Skeletal muscle tissue (tissue), 4 donors: ENCODE results near the gene PALS1. TPM values are rescaled to one million over a fixed set of nuclear protein-coding genes. Genes with fewer than 3 reads are reported as not detected.

Source experiments
- H3K27ac ChIP-seq: one replicate; pipeline ENCODE4 v1.7.0; 2013; ENCODE audit warnings: mild to moderate bottlenecking, low read depth, low read length, inconsistent platforms
- H3K27me3 ChIP-seq, 3 donors: one replicate each; pipeline ENCODE4 v1.7.0; 2013; ENCODE audit warnings: low read length in 3 of 3; ENCODE audit not compliant: control insufficient read depth in 3 of 3, insufficient read depth in 3 of 3
- H3K36me3 ChIP-seq, 3 donors: one replicate each; pipeline ENCODE4 v1.7.0; 2013; ENCODE audit warnings: low read length in 3 of 3; ENCODE audit not compliant: control insufficient read depth in 3 of 3, insufficient read depth in 3 of 3
- H3K4me1 ChIP-seq, 3 donors: one replicate each; pipeline ENCODE4 v1.7.0; 2013; ENCODE audit warnings: low read length in 3 of 3, mild to moderate bottlenecking in 3 of 3; ENCODE audit not compliant: control insufficient read depth in 3 of 3, insufficient read depth in 3 of 3
- H3K4me3 ChIP-seq, 3 donors: one replicate each; pipeline ENCODE4 v1.7.0; 2013; ENCODE audit warnings: low read length in 3 of 3
- H3K9ac ChIP-seq, 3 donors: one replicate each; pipeline ENCODE4 v1.7.0; 2013; ENCODE audit warnings: low read length in 3 of 3, mild to moderate bottlenecking in 3 of 3, moderate library complexity in 2 of 3, low read depth in 1 of 3
- H3K9me3 ChIP-seq, 3 donors: one replicate each; pipeline ENCODE4 v1.7.0; 2013; ENCODE audit warnings: low read length in 3 of 3; ENCODE audit not compliant: control insufficient read depth in 3 of 3
- total RNA-seq: library from RNA; depleted of rRNA; stranded (reverse); fragments of >200 nt; gene quantifications from one replicate; pipeline ENCODE4 v1.2.3, GENCODE V29; 2014
- donor health status: Osteomylitis.

The PALS1 gene
- total RNA-seq, 1 donor from 2014 or later = 15.7 TPM

DNA sequence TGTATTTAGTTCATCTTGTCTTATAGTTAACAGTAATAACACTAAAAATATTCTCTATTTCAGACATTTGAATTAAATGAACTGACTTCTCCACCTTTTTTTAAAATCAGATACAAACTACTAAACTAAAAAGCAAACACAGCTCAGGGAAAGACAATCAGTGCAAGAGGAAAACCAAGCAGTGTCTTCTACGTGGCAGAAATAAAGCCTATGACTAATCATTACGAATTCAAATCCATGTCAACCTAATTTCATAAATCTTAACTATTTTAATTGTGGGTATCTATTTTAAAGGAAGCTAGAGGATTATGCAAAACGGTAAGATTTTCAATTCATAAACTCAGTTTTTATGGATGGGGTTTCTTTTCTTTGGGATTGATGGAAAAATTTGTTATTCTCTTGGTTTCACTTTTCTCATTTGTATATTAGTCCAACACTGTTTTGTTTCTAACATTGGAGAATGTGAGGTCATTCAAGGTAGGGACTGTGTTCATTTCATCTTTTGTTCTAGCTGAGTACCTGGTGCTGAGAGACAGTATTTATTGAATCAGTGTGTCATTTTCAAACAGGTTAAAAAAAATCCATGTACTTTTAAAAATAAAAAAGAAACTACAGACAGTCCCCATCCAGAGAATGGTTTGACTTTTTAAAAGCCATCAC lies 12.8 kb upstream of the PALS1 start:
- H3K27me3 ChIP-seq = no peaks in the 10 kb centered on the region
- no peak overlapping the region for H3K27ac ChIP-seq
- no peaks in the 10 kb centered on the region for H3K4me1 ChIP-seq
- no peak overlapping the region for H3K4me3 ChIP-seq
- H3K9me3 ChIP-seq = no peaks in the 10 kb centered on the region
- no peaks in the 10 kb centered on the region for H3K36me3 ChIP-seq
- H3K9ac ChIP-seq = no peak overlapping the region

DNA sequence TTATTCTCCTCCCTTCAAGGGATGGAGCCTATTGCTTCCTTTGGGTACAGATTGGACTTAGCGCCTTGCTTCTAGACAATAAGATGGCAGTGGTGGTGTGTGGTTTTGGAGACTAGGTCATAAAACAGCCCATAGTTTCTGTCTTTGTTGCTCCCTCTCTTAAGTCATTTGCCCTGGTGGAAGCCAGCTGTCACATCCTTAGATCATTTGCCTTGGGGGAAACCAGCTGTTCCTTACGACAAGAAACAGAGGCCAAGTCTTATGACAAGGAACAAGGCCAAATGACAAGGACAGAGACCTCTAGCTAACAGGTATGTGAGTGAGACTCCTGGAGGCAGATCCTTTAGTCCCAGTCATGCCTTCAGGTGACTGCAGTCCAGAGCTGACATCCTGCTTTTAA lies 9.2 kb upstream of the PALS1 start:
- Histone ChIP-seq H3K9ac (no peak overlapping the region), H3K36me3 (no peaks in the 10 kb centered on the region), H3K4me3 (no peak overlapping the region), H3K27ac (no peak overlapping the region), H3K9me3 (no peaks in the 10 kb centered on the region), H3K27me3 (no peaks in the 10 kb centered on the region), H3K4me1 (no peaks in the 10 kb centered on the region)

DNA sequence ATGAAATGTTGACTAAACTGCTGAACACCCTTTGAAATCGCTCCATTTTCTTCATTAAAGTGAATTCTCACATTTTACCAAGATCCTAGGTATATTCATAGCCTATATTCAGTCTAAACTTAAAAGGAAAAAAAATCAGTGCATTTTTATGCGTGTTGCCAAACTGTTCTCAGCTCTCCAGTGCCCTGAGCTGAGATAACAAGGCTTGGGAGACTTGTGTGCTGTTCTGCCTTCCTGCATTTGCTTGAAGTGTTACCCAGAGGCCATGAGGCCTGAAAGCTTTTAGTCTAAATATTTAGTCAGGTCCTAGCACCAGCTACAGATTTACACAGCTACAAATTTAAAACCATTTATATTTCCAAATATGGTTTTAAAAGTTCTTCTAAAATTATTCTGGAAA lies 8.6 kb upstream of the PALS1 start:
- H3K4me1 ChIP-seq = no peaks in the 10 kb centered on the region

DNA sequence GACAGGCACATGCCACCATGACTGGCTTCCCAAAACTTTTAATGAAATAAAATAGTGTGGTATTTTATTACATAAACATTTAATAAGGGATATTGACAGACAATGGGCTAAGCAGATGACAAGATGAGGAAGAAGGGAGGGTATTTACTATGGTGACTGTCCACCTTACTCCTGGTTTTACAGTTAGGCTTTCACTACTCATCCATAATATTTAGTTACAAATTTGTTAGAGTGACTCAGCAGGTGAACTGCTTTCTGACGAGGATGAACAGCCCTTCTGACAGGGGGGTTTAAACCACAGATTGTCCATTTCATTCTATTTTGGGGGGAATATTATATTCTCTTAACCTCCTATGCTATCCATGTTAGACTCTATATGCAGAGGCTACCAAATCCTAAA lies 3.6 kb upstream of the PALS1 start:
- H3K9me3 ChIP-seq = no peaks in the 10 kb centered on the region
- peaks cover 8 to 11% (median 9%) of the 10 kb centered on the region in 3 donors for H3K4me1 ChIP-seq
- no peak overlapping the region for H3K27ac ChIP-seq
- H3K36me3 ChIP-seq = no peaks in the 10 kb centered on the region
- H3K4me3 ChIP-seq = no peak overlapping the region
- H3K9ac ChIP-seq = no peak overlapping the region
- no peaks in the 10 kb centered on the region for H3K27me3 ChIP-seq

More for the DNA sequence above, 8.6 kb upstream of the PALS1 start:
- Histone ChIP-seq H3K9me3 (no peaks in the 10 kb centered on the region), H3K4me3 (no peak overlapping the region), H3K27ac (no peak overlapping the region), H3K27me3 (no peaks in the 10 kb centered on the region), H3K9ac (no peak overlapping the region), H3K36me3 (no peaks in the 10 kb centered on the region)

DNA sequence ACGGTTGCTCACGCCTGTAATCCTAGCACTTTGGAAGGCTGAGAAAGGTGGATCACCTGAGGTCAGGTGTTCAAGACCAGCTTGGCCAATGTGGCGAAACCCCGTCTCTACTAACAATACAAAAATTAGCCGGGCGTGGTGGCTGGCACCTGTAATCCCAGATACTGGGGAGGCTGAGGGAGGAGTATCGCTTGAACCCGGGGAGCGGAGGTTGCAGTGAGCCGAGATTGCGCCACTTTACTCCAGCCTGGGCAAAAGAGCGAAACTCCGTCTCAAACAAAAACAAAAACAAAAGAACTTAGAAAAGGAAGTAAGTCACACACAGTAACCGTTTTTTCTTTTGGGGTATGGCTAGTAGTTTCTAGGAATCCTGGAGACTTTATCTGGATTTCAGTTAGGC lies 1.7 kb upstream of the PALS1 start:
- peak overlapping the region in 1 of 3 donors; percentile 89 for H3K9ac ChIP-seq
- peak overlapping the region in 1 of 3 donors; percentile 83 for H3K4me3 ChIP-seq
- no peaks in the 10 kb centered on the region for H3K36me3 ChIP-seq
- H3K9me3 ChIP-seq = no peaks in the 10 kb centered on the region
- H3K4me1 ChIP-seq = peaks cover 8 to 11% (median 11%) of the 10 kb centered on the region in 3 donors
- H3K27me3 ChIP-seq = no peaks in the 10 kb centered on the region
- H3K27ac ChIP-seq = no peak overlapping the region

DNA sequence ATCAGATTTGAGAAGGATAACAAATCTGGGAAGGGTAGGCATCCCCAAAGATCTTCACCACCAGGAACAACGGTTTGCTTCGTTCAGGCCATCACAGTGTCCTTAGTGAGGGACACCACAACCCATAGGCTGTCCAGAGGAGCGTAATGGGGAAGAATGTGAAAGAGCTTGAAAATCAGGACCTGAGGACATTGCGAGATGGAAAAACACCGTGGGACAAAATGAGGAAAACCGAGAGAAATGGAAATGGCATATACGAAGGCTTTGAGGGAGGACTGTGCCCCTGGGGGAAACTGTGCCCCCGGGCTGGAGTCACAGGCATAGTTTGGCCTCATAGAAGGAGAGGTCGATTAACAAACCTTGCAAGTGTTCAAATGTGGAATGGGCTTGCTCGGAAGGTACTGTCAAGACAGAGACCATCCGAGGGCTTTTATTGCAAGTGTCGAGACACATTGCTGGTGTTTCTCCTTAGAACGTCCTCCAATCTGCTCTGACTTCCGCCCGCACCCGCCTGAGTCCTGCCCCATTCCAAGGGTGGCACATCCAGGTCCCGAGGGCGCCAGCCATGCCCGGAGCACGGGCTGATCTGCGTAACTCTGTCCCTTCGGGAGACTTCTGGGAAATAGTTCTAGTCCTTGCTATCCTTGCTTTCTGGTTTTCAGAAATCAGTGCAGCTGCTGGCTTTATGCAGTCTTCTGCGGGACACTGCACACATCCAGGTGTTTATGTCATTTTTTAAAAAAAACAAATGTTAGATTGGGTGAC lies 885 bp upstream of the PALS1 start:
- peaks cover 8 to 11% (median 11%) of the 10 kb centered on the region in 3 donors for H3K4me1 ChIP-seq
- no peaks in the 10 kb centered on the region for H3K9me3 ChIP-seq
- no peaks in the 10 kb centered on the region for H3K27me3 ChIP-seq
- peak overlapping the region; percentile 84 to 93 (median 89) for H3K9ac ChIP-seq
- H3K36me3 ChIP-seq = no peaks in the 10 kb centered on the region
- peak overlapping the region; percentile 86 for H3K27ac ChIP-seq
- peak overlapping the region; percentile 82 to 86 (median 83) for H3K4me3 ChIP-seq

DNA sequence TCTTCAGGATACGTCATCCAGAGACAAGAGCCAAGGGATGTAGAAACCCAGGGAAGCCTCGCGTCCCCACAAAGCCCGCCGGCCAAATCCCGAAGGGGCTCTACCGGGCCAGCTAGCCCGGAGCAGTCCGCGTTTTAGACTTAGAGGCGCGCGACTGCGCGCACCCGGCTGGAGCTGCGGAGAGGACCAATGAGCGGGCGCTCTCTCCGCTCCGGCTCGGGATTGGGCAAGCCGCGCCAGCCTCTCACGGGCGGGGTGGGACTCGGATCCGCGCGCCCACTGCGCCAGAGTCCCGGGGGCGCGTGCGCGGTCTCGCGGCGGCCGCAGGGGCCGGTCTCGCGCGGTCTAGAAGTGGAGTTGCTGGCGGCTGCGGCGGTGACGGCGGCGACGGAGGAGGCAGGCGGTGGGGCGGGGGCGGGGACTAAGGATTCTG lies 241 bp upstream of the PALS1 start:
- Histone ChIP-seq H3K9me3 (no peaks in the 10 kb centered on the region), H3K27me3 (no peaks in the 10 kb centered on the region), H3K27ac (peak overlapping the region; percentile 97), H3K4me1 (peaks cover 8 to 11% (median 11%) of the 10 kb centered on the region in 3 donors), H3K9ac (peak overlapping the region; percentile 84 to 98 (median 93)), H3K36me3 (no peaks in the 10 kb centered on the region), H3K4me3 (peak overlapping the region; percentile 91 to 97 (median 92))

DNA sequence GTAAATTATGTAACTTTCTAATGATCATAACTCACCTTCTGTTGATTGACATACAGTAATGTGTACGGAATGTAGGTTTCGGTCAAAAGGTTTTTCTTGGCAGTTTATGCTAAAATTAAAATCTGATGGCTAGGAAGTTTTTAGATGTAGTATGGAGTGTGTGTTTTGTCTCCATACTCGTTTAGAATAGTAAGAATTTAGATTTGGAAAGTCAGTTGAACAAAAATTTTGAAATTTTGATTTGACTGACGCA lies 859 bp downstream of the PALS1 start:
- H3K9ac ChIP-seq = peak overlapping the region; percentile 93 to 99 (median 98)
- peaks cover 8 to 11% (median 11%) of the 10 kb centered on the region in 3 donors for H3K4me1 ChIP-seq
- no peaks in the 10 kb centered on the region for H3K27me3 ChIP-seq
- peak overlapping the region; percentile 91 to 97 (median 92) for H3K4me3 ChIP-seq
- peak overlapping the region; percentile 97 for H3K27ac ChIP-seq
- no peaks in the 10 kb centered on the region for H3K9me3 ChIP-seq
- no peaks in the 10 kb centered on the region for H3K36me3 ChIP-seq

DNA sequence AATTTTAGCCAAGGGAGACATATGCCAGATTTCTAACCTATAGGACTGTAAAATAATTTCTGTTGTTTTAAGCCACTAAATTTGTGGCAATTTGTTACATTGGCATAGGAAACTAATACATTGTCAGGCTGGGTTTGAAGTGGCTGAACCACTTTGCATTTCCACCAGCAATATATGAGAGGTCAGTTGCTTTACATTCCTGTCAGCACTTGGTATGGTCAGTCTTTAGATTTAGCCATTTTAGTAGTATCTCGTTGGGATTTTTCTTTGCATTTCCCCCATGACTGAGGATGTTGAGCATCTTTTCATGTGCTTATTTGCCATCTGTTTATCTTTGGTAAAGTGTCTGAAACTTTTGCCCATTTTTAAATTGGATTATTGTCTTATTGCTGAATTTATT lies 3.9 kb downstream of the PALS1 start:
- no peak overlapping the region for H3K9ac ChIP-seq
- peaks cover 7 to 12% (median 8%) of the 10 kb centered on the region in 3 donors for H3K4me1 ChIP-seq
- H3K9me3 ChIP-seq = no peaks in the 10 kb centered on the region
- H3K27me3 ChIP-seq = no peaks in the 10 kb centered on the region
- no peak overlapping the region for H3K27ac ChIP-seq
- no peak overlapping the region for H3K4me3 ChIP-seq
- H3K36me3 ChIP-seq = no peaks in the 10 kb centered on the region

DNA sequence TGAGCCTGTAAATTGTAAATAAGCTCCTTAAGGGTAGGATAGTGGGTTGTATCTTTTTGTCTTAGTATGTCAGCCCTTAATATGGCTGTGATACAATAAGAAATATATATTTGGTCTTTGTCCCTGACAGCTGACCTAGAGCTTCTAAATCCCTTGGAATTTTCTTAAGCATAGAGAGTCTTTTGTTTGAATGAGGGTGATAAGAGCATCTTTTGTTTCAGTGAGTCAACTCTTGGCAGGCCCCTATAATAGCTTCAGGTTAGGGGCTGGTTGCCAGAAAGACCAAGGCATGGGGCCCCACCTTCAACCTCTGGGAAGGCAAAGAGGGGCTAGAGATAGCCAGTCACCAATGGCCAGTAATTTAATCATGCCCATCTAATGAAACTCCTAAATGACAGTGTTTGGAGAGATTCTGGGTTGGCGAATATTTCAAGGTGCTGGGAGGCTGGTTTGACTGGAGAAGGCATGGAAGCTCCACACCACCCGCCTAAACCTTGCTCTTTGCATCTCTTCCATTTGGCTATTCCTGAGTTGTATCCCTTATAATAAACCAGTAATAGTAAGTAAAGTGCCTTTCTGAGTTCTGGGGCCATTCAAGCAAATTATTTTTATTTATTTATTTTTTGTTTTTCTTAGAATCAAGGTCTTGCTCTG lies 10.5 kb downstream of the PALS1 start:
- Histone ChIP-seq H3K27ac (no peak overlapping the region), H3K4me1 (peaks cover 2 to 3% (median 3%) of the 10 kb centered on the region in 3 donors), H3K36me3 (no peaks in the 10 kb centered on the region), H3K27me3 (no peaks in the 10 kb centered on the region), H3K9ac (no peak overlapping the region), H3K4me3 (no peak overlapping the region), H3K9me3 (no peaks in the 10 kb centered on the region)
